HepG2 (cell line): Measurements from ENCODE around the gene CEBPA.

Source experiments
- ATM ChIP-seq: fragments of 450-650 bp; IDR thresholded peaks from 2 replicates; pipeline ENCODE4 v1.7.1; 2017; ENCODE audit warnings: mild to moderate bottlenecking, borderline replicate concordance
- CHD2 ChIP-seq: IDR thresholded peaks from 2 replicates; pipeline ENCODE4 v1.6.1; 2011; ENCODE audit warnings: low read depth, low read length, improper control_type of control experiment
- CTCF ChIP-seq: sonication (generic); formaldehyde crosslinking; IDR thresholded peaks from 2 replicates; pipeline ENCODE4 v1.5.0; 2020; ENCODE audit warnings: mild to moderate bottlenecking, missing genetic modification reagents, moderate library complexity
- HDAC6 ChIP-seq: fragments of 200-600 bp; sonication (generic); IDR thresholded peaks from 2 replicates; pipeline ENCODE4 v1.7.0; 2017; ENCODE audit warnings: mild to moderate bottlenecking, antibody characterized with exemption, low read length, low read depth
- KDM4B ChIP-seq: sonication (generic); formaldehyde crosslinking; IDR thresholded peaks from 2 replicates; pipeline ENCODE4 v1.4.0; 2020; ENCODE audit warnings: missing genetic modification reagents
- MAX ChIP-seq: IDR thresholded peaks from 2 replicates; pipeline ENCODE4 v1.6.1; 2012; ENCODE audit warnings: inconsistent platforms
- POLR2A ChIP-seq, 2 experiments: IDR thresholded peaks; 2 replicates each; pipeline ENCODE4 v1.6.1; 2011; ENCODE audit warnings: low read depth in 2 of 2, low read length in 2 of 2, mild to moderate bottlenecking in 1 of 2, moderate library complexity in 1 of 2; ENCODE audit not compliant: insufficient read depth in 1 of 2
- TCF7 ChIP-seq: sonication (generic); IDR thresholded peaks from 2 replicates; pipeline ENCODE4 v1.6.1; 2016; ENCODE audit warnings: antibody characterized with exemption, low read depth
- ZFP41 ChIP-seq: sonication (generic); formaldehyde crosslinking; IDR thresholded peaks from 2 replicates; pipeline ENCODE4 v1.4.0; 2020; ENCODE audit warnings: mild to moderate bottlenecking, missing genetic modification reagents, borderline replicate concordance
- ZNF749 ChIP-seq: sonication (generic); formaldehyde crosslinking; IDR thresholded peaks from 2 replicates; pipeline ENCODE4 v1.8.0; 2022; ENCODE audit warnings: mild to moderate bottlenecking, missing genetic modification reagents, moderate library complexity, borderline replicate concordance

GRCh38 chr19:33306191-33306590, 3.9 kb upstream of the CEBPA start:
- TF ChIP-seq ZFP41 (no peak), ATM (no peak), KDM4B (CRISPR knock-in tag) (no peak), CHD2 (no peak), CTCF (CRISPR knock-in tag) (no peak), POLR2A (IDR thresholded peaks at IDR 0.05; ENCODE audit: insufficient read depth in 1 of 2, low read depth in 2 of 2, low read length in 2 of 2) (no peak), MAX (no peak), HDAC6 (no peak), ZNF749 (CRISPR knock-in tag) (no peak), TCF7 (no peak)
